Limb (tissue), 2 donors: ENCODE measurements around the gene ANKRD44.

Experiments used
- DNase-seq, 2 donors: peaks; one replicate each; pipeline ENCODE4 v3.0.0-alpha.2; 2016; ENCODE audit errors: extremely low spot score in 2 of 2

Gene ANKRD44

DNA sequence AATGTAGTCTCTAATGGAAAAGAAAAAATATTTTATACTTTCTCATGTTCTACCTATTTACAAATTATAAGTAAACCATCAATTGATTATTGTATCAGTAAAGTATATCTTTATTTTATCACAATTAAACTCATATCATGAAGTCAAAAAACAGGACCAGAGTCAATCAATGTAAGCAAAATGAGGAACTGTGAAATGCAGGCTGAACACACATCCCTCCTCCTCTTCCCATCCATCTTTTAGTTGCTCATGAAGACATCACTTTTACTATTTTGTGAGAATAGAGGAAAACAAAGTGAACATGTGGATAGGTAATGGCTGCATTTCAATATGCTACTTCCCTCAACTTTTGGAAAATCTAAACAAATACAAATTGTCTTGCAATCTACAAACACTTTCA is 195.3 kb downstream of the ANKRD44 start:
- DNase-seq, result no peak

DNA sequence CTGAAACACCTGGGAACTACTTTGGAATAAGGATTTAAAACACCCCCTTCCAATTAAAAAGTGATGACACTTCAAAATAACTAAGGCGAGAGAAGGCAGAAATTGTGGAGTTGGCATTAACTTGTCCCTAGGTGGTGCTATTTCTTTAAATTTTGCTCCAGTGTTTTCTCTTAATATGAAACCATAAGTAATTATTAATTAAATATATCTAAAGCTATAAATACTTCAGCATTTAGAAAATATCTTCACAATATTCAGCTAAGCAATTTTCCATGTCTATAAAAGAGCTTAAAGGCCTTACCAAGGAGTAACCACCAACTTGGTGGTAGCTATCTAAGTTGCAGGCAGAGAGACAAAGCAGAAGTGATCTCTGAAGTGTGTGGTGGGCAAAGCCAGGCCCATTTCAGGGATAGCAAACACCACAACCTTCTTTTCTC is 197.3 kb downstream of the ANKRD44 start:
- peak in 1 of 2 donors; percentile 64 for DNase-seq

DNA sequence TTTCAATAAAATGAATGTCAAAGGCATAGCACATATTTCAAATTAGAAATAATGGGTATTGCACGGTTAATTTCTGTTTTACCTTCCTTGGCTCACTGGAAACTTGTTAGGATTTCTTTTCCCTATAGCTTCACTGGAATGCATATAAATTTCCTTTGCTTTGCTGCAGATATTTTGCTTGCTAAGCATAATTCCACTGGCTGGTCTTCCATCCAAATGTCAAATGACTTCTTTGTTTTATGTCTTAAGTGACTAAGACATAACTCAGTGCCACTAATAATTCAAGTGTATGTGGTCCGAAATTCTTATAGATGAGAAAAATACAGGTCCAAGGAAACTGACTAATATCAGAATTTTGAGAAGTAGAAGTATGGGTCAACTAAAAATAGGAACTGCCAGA is 201.3 kb downstream of the ANKRD44 start:
- DNase-seq, result no peak

DNA sequence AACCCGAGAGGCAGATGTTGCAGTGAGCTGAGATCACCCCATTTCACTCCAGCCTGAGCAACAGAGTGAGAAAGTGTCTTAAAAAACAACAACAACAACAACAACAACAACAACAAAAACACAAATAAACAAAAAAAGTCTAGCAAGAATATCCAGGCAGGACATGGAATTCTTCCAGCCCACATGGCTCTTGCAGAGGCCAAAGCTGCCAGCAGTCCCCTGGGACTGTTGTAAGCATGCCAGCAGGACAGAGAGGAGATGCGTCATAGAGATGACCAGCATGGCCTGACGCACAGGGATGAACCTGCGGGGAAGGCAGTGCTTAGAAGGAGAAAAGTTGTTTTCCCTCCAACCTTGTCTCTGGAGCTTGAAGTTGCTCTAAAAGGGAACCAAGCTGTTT is 201.8 kb downstream of the ANKRD44 start:
- no peak for DNase-seq

DNA sequence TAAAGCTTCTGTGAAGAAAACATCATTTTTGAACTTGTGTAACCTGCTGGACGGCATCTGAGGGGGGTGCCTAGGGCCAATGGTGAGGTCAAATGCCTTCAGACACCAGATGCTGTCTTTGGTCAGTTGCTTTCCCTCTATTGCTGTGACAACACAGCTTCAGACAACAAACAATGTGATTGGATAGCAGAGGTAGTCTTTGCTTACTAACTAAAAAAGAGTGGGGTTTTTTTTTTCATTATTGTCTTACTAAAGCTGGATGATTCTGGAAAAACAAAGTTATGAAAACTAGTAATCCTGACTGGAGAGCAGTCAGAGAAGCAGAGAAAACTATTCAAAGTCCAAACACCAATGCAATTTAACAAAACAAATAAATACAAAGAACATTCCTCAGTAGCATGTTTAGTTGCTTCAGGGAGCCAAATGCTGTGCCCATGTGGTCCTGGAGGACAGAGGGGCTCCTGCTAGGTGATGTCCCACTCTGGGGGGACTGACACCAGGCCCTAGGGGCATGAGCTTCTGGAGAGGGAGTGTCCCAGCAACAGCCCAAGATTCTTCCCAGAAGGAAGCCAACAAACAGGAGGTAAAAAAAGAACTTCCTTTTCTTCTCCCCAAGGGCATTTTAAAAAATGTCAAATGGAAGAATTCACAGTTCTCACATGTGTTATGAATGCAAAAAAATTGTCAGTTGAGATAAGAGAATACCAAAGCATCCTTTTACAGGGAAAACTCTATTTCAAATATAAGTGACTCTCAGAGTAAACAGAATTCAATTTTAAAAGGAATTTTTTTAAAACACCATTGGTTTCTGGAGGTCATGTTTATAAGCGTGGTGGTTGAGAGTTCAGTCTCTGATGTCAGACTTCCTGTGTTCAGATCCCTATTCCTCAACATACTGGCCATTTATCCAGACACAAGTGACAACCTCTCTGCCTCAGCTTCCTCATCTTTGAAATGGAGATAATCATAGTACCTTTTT is 203.0 kb downstream of the ANKRD44 start:
- DNase-seq, result no peak

DNA sequence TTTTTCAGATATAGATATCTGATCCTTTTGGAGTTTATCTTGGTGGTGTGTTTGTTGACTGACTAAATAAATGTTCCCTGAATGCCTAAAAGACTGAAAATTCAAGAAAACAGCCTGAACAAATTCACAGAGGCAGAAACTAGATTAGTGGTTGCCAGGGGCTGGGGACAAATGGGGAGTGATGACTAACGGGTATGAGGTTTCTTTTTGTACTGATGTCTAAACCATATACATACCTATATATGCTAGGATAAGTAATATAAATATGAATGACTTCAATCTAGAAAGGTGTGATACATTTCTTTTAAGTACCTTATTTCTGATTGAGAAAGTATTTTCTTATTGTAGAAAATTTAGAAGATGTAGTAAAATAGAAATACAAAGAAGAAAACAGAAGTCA is 207.2 kb downstream of the ANKRD44 start:
- no peak for DNase-seq

DNA sequence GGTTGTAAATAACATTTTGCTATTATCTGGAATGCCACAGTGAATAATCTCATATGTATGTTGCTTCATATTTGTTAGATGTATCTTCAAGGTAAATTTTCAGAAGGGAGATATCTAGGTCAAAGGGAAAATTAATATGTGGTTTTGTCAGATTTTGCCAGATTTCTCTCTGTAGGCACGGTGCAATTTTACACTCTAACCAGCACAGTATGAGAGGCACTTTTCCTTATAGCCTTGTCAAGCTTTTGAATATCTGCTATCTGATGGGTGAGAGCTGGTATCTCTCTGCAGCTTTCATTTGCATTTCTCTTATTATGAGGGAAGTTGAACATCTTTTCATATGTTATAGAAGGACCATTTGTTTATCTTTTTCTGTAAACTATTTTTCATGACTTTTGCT is 208.3 kb downstream of the ANKRD44 start:
- DNase-seq, result no peak

DNA sequence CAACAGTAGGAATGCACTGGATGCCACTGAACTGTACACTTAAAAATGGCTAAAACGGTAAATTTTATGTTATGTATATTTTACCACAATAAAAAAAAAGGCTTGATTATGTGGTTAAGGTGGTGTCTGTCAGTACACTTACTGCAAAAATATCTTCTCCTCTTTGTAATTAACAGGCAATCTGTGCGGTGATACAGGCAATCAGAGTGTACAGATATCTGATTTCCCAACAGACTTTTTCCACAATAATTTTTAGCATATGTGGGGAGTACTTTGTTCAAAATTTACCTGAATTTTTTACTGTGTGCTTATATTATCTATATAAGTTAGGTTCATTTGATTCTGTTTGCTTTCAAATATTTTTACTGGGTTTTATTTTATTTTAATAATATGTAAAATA is 209.1 kb downstream of the ANKRD44 start:
- no peak for DNase-seq

DNA sequence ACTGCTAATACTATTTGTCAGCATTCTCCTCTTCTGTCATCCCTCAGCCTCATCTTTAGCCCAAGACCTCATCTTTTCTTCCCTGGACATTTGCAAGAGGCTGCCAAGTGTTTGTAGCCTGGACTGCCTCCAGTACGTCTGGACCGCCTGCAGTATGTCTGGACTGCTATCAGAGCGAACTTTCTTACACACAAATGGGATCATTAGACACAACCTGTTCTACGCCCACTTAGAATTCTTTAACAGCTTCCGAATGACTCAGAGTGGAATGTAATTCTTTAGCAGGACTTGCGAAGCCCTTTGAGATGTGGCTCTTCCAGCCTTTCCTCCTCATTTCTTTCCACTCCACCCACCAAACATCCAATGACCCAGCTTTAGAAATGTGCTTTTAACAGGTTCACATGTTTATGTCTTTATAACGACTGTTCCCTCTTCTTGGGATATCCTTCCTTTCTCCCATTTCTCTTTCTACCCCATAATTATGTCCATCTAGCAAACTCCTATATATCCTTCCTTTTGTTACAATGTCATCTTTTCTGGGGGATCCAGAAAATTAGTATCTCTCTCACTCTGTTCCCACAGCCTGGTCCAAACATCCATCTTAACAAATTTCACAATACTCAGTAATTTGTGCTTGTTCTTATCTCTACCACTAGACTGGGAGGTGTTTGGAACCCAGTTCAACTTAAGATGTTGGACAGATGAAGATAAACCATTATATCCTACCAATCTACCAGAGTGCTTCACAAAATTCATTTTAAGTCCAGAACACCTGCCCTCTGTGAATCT is 212.8 kb downstream of the ANKRD44 start:
- peak in 1 of 2 donors; percentile 36 for DNase-seq

DNA sequence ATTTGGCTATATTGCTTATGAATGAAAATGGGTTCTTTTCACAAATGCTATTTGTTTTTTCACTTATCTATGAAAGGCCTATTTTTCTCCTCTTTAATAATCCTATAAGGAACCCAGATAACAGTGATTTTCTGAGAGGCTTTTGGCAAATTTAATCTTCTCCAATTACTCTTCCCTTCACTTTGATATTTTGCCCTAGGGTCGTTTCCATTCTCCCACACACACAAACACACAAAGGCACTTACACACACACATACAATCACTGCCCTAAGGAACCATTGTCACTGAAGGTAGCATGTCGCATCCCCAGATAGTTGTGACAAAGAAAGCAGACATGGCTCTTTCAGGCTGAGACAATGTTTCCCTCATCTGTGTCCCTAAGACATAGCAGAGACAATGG is 213.9 kb downstream of the ANKRD44 start:
- no peak for DNase-seq

DNA sequence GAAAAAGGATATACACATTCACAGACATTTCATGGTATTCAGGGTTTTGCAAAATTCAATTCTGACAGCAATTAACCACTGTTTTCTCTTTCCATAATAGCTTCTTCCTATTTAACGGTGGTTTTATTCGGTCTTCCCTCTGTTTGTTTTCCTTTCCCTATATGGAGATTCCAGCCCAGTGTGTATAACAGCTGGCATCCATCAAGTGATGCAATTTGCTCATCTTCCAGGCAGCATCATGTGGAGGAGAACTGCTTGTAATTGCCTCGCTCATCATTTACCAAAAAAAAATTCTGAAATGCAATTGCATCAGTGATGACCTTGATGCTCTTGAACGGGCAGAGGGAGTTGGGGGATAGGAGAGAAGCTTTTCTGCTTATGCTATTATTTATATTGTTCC is 218.1 kb downstream of the ANKRD44 start:
- DNase-seq, result peak in 1 of 2 donors; percentile 49

DNA sequence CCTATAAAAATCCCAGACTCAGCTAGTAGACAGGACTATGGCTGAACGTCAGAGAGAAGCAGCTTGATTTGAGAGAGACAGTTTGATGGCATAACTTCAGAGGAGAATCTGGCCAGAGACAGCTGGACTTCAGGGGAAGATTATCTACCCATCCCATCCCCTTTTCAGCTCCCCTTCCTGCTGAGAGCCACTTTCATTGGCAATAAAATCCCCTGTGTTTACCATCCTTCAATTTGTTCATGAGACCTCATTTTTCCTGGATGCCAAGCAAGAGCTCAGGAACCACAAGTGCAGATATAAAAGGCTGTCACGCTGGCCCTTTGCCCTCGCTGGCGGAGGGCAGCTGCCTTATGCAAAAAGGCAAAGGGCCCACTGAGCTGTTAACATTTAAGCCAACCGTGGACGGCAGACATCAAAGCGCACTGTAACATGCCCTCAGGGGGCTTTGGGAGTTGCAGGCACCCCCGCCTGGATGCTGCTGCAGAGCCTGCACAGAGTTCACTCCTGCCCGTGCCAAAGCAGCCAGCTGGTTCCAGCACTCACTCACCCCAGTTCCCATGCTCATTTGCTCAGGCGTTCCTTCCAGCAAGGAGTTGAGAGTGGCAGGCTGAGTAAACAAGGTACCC is 219.7 kb downstream of the ANKRD44 start:
- DNase-seq, result no peak

DNA sequence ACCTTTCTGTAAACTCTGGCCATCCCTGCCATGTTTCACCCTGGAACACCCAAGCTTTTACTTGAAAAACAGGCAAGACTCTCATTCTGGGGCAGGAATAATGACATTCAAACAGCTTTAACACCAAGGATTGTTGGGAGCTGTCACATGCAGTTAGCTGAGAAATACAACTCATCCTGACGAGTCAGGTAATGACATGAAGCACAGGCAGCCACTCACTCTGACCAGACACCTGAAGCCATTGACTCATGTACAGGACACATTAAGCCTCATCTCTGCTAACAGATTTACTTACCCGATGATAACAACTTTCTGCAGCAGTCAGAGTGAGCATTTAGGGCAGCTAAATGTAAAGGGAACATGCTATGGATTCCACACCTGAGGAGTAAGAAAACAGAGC is 220.9 kb downstream of the ANKRD44 start:
- DNase-seq, result no peak

DNA sequence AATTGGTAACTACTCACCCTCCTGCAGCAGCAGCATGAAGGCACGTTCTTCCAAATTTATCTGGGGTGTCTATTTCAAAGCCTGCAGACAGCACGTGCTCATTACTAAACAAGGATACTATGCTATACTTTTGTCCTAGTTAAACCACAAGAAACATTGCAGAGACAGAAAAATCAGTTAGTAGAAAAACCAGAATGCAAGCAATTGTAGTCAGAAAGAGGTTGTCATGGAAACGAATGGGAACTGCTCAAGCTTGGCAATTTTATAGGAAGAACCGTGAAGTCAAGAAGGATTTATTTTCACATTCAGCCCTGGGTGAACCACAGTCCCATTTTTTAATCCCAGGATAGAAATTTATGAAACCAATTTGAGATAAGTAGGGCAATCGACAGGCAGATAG is 221.9 kb downstream of the ANKRD44 start:
- peak in 1 of 2 donors; percentile 74 for DNase-seq

DNA sequence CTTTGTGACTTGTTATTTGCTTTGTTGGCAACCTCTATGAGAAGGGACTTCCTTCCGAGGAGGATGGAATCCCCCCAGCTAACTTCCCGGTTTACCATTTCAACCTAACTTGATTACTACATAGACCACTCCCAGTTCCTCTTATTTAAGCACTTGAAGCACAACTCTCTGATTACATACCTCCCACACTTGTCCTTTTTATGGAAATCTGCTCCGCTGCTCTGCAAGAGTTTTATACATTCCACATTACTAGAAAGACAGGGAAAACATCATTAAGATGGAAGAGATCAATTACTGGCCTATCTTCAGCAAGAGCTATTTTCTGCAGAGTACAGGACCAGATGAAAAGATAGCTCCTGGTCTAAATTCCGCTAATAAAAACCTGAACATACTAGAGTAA is 224.1 kb downstream of the ANKRD44 start:
- no peak for DNase-seq

DNA sequence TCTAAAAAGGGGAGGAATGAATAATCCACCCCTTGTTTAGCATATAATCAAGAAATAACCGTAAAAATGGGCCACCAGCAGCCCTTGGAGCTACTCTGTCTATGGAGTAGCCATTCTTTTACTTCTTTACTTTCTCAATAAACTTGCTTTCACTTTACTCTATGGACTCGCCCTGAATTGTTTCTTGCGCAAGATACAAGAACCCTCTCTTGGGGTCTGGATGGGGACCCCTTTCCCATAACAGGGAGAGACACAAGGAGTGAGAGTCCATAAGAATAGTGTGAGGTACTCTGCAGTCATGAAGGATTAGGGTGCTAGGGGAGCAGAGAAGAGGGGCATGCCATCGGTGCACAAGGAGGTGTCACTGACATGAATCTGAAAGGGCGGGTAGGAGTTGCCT is 224.9 kb downstream of the ANKRD44 start:
- no peak for DNase-seq

DNA sequence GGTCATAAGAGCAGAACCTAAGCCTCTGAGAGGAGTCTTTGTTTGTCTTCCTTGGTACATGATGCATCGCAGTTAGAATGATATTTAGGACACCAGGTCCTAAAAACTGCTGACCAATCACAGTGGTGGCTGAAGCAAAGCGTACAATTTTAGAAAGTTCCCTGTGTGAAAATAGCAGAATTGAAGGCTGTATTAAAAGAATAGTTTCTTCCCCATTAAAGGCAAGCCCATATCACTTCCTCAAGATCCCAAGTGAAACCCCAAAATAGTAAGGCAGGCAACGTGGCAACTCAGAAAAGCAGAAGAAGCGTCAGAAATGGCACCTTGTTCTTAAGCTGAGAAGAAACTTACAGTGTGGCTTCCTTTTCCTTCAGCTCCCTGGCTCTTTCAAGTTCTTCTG is 229.3 kb downstream of the ANKRD44 start:
- no peak for DNase-seq

DNA sequence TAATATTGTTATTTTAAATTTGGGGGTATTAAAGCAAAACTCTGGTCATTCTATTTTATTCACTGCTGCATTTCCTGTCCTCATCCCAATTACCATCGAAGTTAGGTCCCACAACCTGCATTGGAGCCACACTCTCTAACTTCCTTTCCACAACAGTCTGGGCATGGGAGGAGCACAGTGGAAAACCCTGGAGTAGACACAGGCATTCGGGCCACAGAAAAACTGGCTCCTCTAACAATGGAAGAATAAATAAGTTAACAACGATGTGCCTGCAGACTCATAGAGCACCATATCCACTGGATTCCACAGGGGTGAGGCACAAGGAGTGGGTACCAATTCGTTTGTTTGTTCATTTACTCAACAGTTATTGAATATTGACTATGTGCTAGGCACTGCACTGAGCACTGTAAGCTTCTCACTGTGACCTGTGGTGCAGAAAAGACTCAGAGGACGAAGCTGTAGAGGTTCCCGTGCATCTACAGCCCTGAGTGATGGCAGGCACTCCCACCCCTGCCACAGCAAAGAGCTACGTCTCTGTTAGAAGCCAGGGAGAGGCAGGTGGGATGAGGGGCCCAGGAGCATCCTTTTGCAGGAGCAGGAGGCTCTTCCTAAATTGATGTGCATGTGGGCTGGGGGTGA is 229.9 kb downstream of the ANKRD44 start:
- no peak for DNase-seq

DNA sequence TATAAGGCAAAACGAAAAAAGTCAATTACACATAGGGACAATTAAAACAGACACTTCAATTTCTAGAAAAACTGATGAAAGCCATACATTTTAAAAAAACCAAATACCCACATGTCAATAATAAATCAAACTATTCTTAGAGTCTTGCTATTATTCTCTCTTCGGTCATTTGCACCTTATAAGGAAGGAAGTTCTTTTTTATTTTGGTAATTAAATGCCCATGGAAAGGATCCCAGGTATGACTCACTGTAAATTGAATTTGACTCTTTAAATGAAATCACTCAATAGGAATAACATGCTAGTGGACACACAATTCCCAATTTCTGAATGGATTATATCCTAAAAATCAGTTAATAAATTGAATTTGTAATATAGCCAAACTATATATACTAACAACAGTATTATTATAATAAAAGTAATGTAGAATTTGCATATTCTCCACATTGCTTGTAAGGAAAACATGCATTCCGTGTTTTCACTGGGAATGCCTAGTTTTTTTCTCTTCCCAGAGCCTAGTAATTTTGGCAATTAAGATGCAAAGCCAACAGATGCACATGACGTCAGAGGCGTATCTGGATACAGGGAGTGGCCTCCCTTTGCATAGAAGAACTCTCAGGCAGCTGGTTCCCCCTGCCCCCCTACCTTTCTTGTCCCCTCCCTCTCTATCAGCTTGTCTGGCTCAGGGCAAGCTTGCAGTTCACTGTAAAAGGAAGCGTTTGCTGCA is 230.6 kb downstream of the ANKRD44 start:
- DNase-seq, result peak in 1 of 2 donors; percentile 48

DNA sequence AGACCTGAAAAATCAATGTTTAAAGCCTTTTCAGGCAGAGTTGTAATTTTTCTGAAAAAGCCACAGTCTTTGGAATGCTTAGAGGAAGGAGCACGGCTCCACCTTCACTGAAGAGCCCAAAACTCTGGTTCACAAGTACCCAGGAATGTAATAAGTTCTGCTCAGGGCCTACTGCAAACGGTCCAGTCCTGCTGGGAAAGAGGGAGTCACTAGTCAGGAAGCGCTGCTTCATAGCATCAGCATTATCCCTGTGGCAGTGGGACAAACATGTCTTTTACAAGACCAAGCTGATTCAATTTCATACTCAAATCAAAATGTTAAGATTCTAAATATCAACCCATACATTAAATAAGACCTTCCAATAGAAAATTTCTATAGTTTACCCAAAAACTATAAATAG is 231.2 kb downstream of the ANKRD44 start:
- DNase-seq, result no peak

DNA sequence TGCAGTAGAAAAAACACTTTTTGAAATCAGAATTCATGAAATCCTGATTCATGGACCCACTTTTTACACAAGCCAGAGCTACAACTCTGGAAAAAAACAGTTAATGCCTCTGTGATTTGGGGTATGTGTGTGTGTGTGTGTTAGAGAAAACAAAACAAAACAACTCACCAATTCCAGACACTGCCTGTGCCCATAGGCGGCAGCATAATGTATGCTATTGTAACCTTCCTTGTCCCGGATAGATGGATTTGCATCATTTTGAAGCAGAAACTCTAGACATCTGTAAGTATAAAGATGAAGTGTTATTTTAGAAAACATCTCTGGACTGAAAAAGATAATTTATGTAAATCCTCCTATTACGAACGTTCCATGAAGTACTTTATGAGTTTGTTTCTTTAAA is 232.0 kb downstream of the ANKRD44 start:
- DNase-seq, result no peak
